Liver (tissue), 9 donors: ENCODE data around the gene DOCK2. TPM values are rescaled to one million over a fixed set of nuclear protein-coding genes. Genes with fewer than 3 reads are reported as not detected.

Experiments used
- DNase-seq: peaks from one replicate; pipeline ENCODE4 v3.0.0-alpha.2; 2017; ENCODE audit warnings: low spot score
- H3K27ac ChIP-seq, 2 donors: one replicate each; pipeline ENCODE4 v1.7.0; 2013; ENCODE audit warnings: inconsistent platforms in 2 of 2, low read length in 2 of 2, control low read depth in 1 of 2, low read depth in 1 of 2, mild to moderate bottlenecking in 1 of 2
- H3K27me3 ChIP-seq, 4 donors: one replicate each; pipeline versions ENCODE4 v1.6.1 to v1.7.0; 2013; ENCODE audit warnings: low read length in 3 of 4, inconsistent platforms in 1 of 4, mild to moderate bottlenecking in 1 of 4, moderate library complexity in 1 of 4; ENCODE audit not compliant: control insufficient read depth in 4 of 4, insufficient read depth in 4 of 4
- H3K36me3 ChIP-seq, 4 donors: one replicate each; pipeline versions ENCODE4 v1.6.1 to v1.7.0; 2013; ENCODE audit warnings: low read length in 3 of 4, mild to moderate bottlenecking in 3 of 4, low read depth in 1 of 4, moderate library complexity in 1 of 4; ENCODE audit not compliant: control insufficient read depth in 4 of 4, insufficient read depth in 3 of 4
- H3K4me1 ChIP-seq, 4 donors: one replicate each; pipeline versions ENCODE4 v1.6.1 to v1.7.0; 2013; ENCODE audit warnings: low read length in 3 of 4, mild to moderate bottlenecking in 3 of 4, moderate library complexity in 1 of 4; ENCODE audit not compliant: control insufficient read depth in 4 of 4, insufficient read depth in 4 of 4
- H3K4me3 ChIP-seq, 3 donors: one replicate each; pipeline versions ENCODE4 v1.6.1 to v1.7.0; 2013; ENCODE audit warnings: low read length in 3 of 3, control low read depth in 1 of 3, low read depth in 1 of 3, mild to moderate bottlenecking in 1 of 3
- H3K9ac ChIP-seq, 2 donors: one replicate each; pipeline ENCODE4 v1.7.0; 2013; ENCODE audit warnings: low read length in 2 of 2, mild to moderate bottlenecking in 2 of 2, moderate library complexity in 2 of 2, control low read depth in 1 of 2, low read depth in 1 of 2
- H3K9me3 ChIP-seq, 4 donors: one replicate each; pipeline versions ENCODE4 v1.6.1 to v1.7.0; 2013; ENCODE audit warnings: low read length in 3 of 4; ENCODE audit not compliant: control insufficient read depth in 4 of 4
- ATF3 ChIP-seq: IDR thresholded peaks from 2 replicates; pipeline ENCODE4 v1.6.1; 2016; ENCODE audit warnings: antibody characterized with exemption
- EGR1 ChIP-seq, 2 donors: IDR thresholded peaks; 2 replicates each; pipeline ENCODE4 v1.6.1; 2016 to 2018; ENCODE audit warnings: antibody characterized with exemption in 2 of 2, low read depth in 2 of 2
- FOXA1 ChIP-seq: IDR thresholded peaks from 2 replicates; pipeline ENCODE4 v1.6.1; 2016; ENCODE audit warnings: antibody characterized with exemption
- GABPA ChIP-seq, 2 donors: IDR thresholded peaks in 1 of 2; conservative IDR thresholded peaks in 1 of 2; 2 replicates each; pipeline ENCODE4 v1.6.1; 2016; ENCODE audit warnings: antibody characterized with exemption in 2 of 2, mild to moderate bottlenecking in 1 of 2, moderate library complexity in 1 of 2
- HNF4A ChIP-seq, 2 donors: conservative IDR thresholded peaks; 2 replicates each; pipeline ENCODE4 v1.6.1; 2016; ENCODE audit warnings: antibody characterized with exemption in 2 of 2, mild to moderate bottlenecking in 2 of 2
- HNF4G ChIP-seq: IDR thresholded peaks from 2 replicates; pipeline ENCODE4 v1.6.1; 2016; ENCODE audit warnings: antibody characterized with exemption
- JUND ChIP-seq, 2 donors: IDR thresholded peaks; 2 replicates each; pipeline ENCODE4 v1.6.1; 2016; ENCODE audit warnings: antibody characterized with exemption in 2 of 2
- NR2F2 ChIP-seq: IDR thresholded peaks from 2 replicates; pipeline ENCODE4 v1.6.1; 2016; ENCODE audit warnings: antibody characterized with exemption
- RAD21 ChIP-seq, 2 donors: IDR thresholded peaks; 2 replicates each; pipeline ENCODE4 v1.6.1; 2016; ENCODE audit warnings: antibody characterized with exemption in 2 of 2, mild to moderate bottlenecking in 2 of 2
- REST ChIP-seq: IDR thresholded peaks from 2 replicates; pipeline ENCODE4 v1.6.1; 2016; ENCODE audit warnings: antibody characterized with exemption, mild to moderate bottlenecking
- RXRA ChIP-seq, 2 donors: IDR thresholded peaks; 2 replicates each; pipeline ENCODE4 v1.6.1; 2017 to 2018; ENCODE audit warnings: antibody characterized with exemption in 2 of 2, mild to moderate bottlenecking in 1 of 2
- SP1 ChIP-seq: IDR thresholded peaks from 2 replicates; pipeline ENCODE4 v1.6.1; 2018; ENCODE audit warnings: antibody characterized with exemption, mild to moderate bottlenecking
- YY1 ChIP-seq: IDR thresholded peaks from 2 replicates; pipeline ENCODE4 v1.6.1; 2016; ENCODE audit warnings: antibody characterized with exemption, mild to moderate bottlenecking
- ZBTB33 ChIP-seq: IDR thresholded peaks from 2 replicates; pipeline ENCODE4 v1.6.1; 2016; ENCODE audit warnings: antibody characterized with exemption
- WGBS: extraction: QIAGEN DNeasy Blood & Tissue Kit; methylation state at CpG from one replicate; pipeline ENCODE4 v1.1.7; 2013; 5-methylcytosine and 5-hydroxymethylcytosine counted together
- polyA plus RNA-seq, 2 donors: library from polyadenylated mRNA; stranded (reverse) in 1 of 2; unstranded in 1 of 2; fragments of 200-250 nt in 1 of 2; fragments of >200 nt in 1 of 2; fragmentation: Nextera tagmentation in 1 of 2; extraction: Ambion mirVana in 1 of 2; gene quantifications; one replicate each; pipeline versions ENCODE4 v1.2.1 to v1.2.3, GENCODE V29; 2013 to 2015
- total RNA-seq, 2 donors: library from RNA; depleted of rRNA; stranded (reverse); fragments of >200 nt; gene quantifications; one replicate each; pipeline ENCODE4 v1.2.3, GENCODE V29; 2014
- donor health status: healthy.
- donor health status: healthy.
- donor health status: healthy.
- donor health status: healthy.
- donor health status: healthy.

DOCK2 gene
- total and polyA plus RNA-seq, 4 donors: 2.3 to 26.6 (median 8.2) TPM

GRCh38 chr5:170067152-170067551 is 430.1 kb downstream of the DOCK2 start:
- no peaks in the 10 kb centered on the region for H3K27me3 ChIP-seq
- no peak overlapping the region for H3K27ac ChIP-seq
- H3K9me3 ChIP-seq: no peaks in the 10 kb centered on the region
- no peak overlapping the region for H3K4me3 ChIP-seq
- H3K36me3 ChIP-seq: peaks cover 0 to 7% (median 0%) of the 10 kb centered on the region in 4 donors
- TF ChIP-seq RAD21 (IDR thresholded peaks at IDR 0.05) (no peak), SP1 (no peak), YY1 (no peak), REST (no peak), ATF3 (no peak), NR2F2 (no peak), ZBTB33 (no peak), RXRA (IDR thresholded peaks at IDR 0.05) (no peak), EGR1 (IDR thresholded peaks at IDR 0.05; ENCODE audit: low read depth in 2 of 2) (no peak), GABPA (IDR thresholded peaks at IDR 0.05 in 1 of 2, conservative IDR thresholded peaks at IDR 0.05 in 1 of 2) (no peak), FOXA1 (no peak), JUND (IDR thresholded peaks at IDR 0.05) (no peak), HNF4G (no peak)
- no peaks in the 10 kb centered on the region for H3K4me1 ChIP-seq
- H3K9ac ChIP-seq: no peak overlapping the region
- DNase-seq: no peak

- H3K9me3 ChIP-seq: no peaks in the 10 kb centered on the region
- H3K27me3 ChIP-seq: no peaks in the 10 kb centered on the region
- H3K27ac ChIP-seq: no peak overlapping the region
- DNase-seq: no peak
- TF ChIP-seq EGR1 (IDR thresholded peaks at IDR 0.05; ENCODE audit: low read depth in 2 of 2) (no peak), FOXA1 (no peak), NR2F2 (no peak), GABPA (IDR thresholded peaks at IDR 0.05 in 1 of 2, conservative IDR thresholded peaks at IDR 0.05 in 1 of 2) (no peak), HNF4A (conservative IDR thresholded peaks at IDR 0.05) (no peak)
- no peak overlapping the region for H3K4me3 ChIP-seq
- 67% methylated on average over 4 of the region's 4 CpGs for WGBS
- H3K9ac ChIP-seq: no peak overlapping the region
- peaks cover 0 to 7% (median 0%) of the 10 kb centered on the region in 4 donors for H3K36me3 ChIP-seq
- no peaks in the 10 kb centered on the region for H3K4me1 ChIP-seq
These were observed 430.6 kb downstream of the DOCK2 start for GRCh38 chr5:170067574-170068170.
